SK-N-SH treated with all-trans-retinoic acid at 6 μM for 48 hours (cell line): Measurements from ENCODE around the gene DDI2.

Experiments used
- ARNTL ChIP-seq: fragments of 450-650 bp; formaldehyde crosslinking; IDR thresholded peaks from 2 replicates; pipeline ENCODE4 v1.5.0; 2020; ENCODE audit warnings: low read depth, mild to moderate bottlenecking, moderate library complexity, borderline replicate concordance
- CSDC2 ChIP-seq: fragments of 250-450 bp; sonication (Bioruptor Pico); IDR thresholded peaks from 2 replicates; pipeline ENCODE4 v1.5.0; 2020; ENCODE audit warnings: mild to moderate bottlenecking, moderate library complexity
- PPARA ChIP-seq: fragments of 250-450 bp; sonication (Bioruptor Pico); IDR thresholded peaks from 2 replicates; pipeline ENCODE4 v1.5.0; 2020; ENCODE audit warnings: mild to moderate bottlenecking, borderline replicate concordance
- SNAI2 ChIP-seq: fragments of 250-450 bp; sonication (Bioruptor Pico); IDR thresholded peaks from 2 replicates; pipeline ENCODE4 v1.5.0; 2020; ENCODE audit warnings: mild to moderate bottlenecking, moderate library complexity
- ZFP3 ChIP-seq: fragments of 250-450 bp; sonication (Bioruptor Pico); IDR thresholded peaks from 2 replicates; pipeline ENCODE4 v1.5.0; 2020; ENCODE audit warnings: mild to moderate bottlenecking, moderate library complexity
- ZFP30 ChIP-seq: fragments of 450-650 bp; formaldehyde crosslinking; IDR thresholded peaks from 2 replicates; pipeline ENCODE4 v1.5.0; 2022; ENCODE audit warnings: mild to moderate bottlenecking, moderate library complexity
- ZNF565 ChIP-seq: fragments of 450-650 bp; formaldehyde crosslinking; conservative IDR thresholded peaks from 2 replicates; pipeline ENCODE4 v1.5.0; 2020; ENCODE audit warnings: low read depth, mild to moderate bottlenecking, moderate library complexity
- ZNF70 ChIP-seq: fragments of 450-650 bp; formaldehyde crosslinking; IDR thresholded peaks from 2 replicates; pipeline ENCODE4 v1.5.0; 2020; ENCODE audit warnings: mild to moderate bottlenecking, moderate library complexity
- TF ChIP-seq, protein P1 (sequence below): fragments of 250-450 bp; sonication (Bioruptor Pico); IDR thresholded peaks from 2 replicates; pipeline ENCODE4 v1.8.0; 2021; ENCODE audit warnings: low read depth, mild to moderate bottlenecking, moderate library complexity, borderline replicate concordance
- TF ChIP-seq, protein P2 (sequence below): fragments of 250-450 bp; sonication (Bioruptor Pico); IDR thresholded peaks from 2 replicates; pipeline ENCODE4 v1.5.1; 2020; ENCODE audit warnings: low read depth, mild to moderate bottlenecking, moderate library complexity
- TF ChIP-seq, protein P3 (sequence below): fragments of 250-450 bp; sonication (Bioruptor Pico); IDR thresholded peaks from 2 replicates; pipeline ENCODE4 v1.5.1; 2021; ENCODE audit warnings: mild to moderate bottlenecking, moderate library complexity
- TF ChIP-seq, protein P4 (sequence below): fragments of 250-450 bp; sonication (Bioruptor Pico); IDR thresholded peaks from 2 replicates; pipeline ENCODE4 v1.8.0; 2020; ENCODE audit warnings: mild to moderate bottlenecking, moderate library complexity, borderline replicate concordance

DNA sequence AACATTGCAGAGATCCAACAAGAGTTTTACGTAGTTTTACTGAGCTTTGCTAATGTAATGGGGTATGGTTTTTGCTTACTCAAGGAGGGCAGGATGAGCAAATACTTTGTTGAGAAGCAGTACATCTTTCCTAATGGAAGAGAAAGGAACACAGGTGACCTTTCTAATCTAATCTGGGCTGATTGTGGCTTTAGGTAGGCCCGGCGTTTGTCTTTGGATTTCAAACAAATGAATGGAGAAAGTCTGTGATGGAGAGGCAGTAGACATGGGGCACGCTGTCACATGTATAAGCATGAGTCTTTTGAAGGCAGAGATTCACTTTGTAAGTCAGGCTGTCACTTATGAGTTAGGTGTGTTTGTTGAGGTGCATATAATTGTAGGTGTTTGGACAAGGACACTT lies 68.6 kb downstream of the DDI2 start:
- TF ChIP-seq, protein P1, sequence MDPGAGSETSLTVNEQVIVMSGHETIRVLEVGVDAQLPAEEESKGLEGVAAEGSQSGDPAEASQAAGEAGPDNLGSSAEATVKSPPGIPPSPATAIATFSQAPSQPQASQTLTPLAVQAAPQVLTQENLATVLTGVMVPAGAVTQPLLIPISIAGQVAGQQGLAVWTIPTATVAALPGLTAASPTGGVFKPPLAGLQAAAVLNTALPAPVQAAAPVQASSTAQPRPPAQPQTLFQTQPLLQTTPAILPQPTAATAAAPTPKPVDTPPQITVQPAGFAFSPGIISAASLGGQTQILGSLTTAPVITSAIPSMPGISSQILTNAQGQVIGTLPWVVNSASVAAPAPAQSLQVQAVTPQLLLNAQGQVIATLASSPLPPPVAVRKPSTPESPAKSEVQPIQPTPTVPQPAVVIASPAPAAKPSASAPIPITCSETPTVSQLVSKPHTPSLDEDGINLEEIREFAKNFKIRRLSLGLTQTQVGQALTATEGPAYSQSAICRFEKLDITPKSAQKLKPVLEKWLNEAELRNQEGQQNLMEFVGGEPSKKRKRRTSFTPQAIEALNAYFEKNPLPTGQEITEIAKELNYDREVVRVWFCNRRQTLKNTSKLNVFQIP (CRISPR knock-in tag), result no peak
- no peak for TF ChIP-seq ZFP30 (CRISPR knock-in tag)
- no peak for TF ChIP-seq ARNTL (CRISPR knock-in tag)
- no peak for TF ChIP-seq CSDC2
- no peak for TF ChIP-seq PPARA (CRISPR knock-in tag)
- TF ChIP-seq, protein P2, sequence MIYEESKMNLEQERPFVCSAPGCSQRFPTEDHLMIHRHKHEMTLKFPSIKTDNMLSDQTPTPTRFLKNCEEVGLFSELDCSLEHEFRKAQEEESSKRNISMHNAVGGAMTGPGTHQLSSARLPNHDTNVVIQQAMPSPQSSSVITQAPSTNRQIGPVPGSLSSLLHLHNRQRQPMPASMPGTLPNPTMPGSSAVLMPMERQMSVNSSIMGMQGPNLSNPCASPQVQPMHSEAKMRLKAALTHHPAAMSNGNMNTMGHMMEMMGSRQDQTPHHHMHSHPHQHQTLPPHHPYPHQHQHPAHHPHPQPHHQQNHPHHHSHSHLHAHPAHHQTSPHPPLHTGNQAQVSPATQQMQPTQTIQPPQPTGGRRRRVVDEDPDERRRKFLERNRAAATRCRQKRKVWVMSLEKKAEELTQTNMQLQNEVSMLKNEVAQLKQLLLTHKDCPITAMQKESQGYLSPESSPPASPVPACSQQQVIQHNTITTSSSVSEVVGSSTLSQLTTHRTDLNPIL (CRISPR knock-in tag), result no peak
- no peak for TF ChIP-seq ZFP3 (CRISPR knock-in tag)
- TF ChIP-seq, protein P3, sequence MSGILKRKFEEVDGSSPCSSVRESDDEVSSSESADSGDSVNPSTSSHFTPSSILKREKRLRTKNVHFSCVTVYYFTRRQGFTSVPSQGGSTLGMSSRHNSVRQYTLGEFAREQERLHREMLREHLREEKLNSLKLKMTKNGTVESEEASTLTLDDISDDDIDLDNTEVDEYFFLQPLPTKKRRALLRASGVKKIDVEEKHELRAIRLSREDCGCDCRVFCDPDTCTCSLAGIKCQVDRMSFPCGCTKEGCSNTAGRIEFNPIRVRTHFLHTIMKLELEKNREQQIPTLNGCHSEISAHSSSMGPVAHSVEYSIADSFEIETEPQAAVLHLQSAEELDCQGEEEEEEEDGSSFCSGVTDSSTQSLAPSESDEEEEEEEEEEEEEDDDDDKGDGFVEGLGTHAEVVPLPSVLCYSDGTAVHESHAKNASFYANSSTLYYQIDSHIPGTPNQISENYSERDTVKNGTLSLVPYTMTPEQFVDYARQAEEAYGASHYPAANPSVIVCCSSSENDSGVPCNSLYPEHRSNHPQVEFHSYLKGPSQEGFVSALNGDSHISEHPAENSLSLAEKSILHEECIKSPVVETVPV (CRISPR knock-in tag), result no peak
- no peak for TF ChIP-seq ZNF70 (CRISPR knock-in tag)
- TF ChIP-seq, protein P4, sequence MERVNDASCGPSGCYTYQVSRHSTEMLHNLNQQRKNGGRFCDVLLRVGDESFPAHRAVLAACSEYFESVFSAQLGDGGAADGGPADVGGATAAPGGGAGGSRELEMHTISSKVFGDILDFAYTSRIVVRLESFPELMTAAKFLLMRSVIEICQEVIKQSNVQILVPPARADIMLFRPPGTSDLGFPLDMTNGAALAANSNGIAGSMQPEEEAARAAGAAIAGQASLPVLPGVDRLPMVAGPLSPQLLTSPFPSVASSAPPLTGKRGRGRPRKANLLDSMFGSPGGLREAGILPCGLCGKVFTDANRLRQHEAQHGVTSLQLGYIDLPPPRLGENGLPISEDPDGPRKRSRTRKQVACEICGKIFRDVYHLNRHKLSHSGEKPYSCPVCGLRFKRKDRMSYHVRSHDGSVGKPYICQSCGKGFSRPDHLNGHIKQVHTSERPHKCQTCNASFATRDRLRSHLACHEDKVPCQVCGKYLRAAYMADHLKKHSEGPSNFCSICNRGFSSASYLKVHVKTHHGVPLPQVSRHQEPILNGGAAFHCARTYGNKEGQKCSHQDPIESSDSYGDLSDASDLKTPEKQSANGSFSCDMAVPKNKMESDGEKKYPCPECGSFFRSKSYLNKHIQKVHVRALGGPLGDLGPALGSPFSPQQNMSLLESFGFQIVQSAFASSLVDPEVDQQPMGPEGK (CRISPR knock-in tag), result no peak
- no peak for TF ChIP-seq SNAI2
- TF ChIP-seq ZNF565, result no peak
